IMR-90 (cell line): ENCODE measurements around the gene EML6.

Experiments used
- FOS ChIP-seq: fragments of 150-350 bp; IDR thresholded peaks from 2 replicates; pipeline ENCODE4 v1.6.1; 2016; ENCODE audit warnings: low read depth, low read length
- MAZ ChIP-seq: IDR thresholded peaks from 2 replicates; pipeline ENCODE4 v1.6.1; 2012; ENCODE audit warnings: low read depth, mild to moderate bottlenecking, low read length, improper control_type of control experiment, moderate library complexity, borderline replicate concordance
- MXI1 ChIP-seq: IDR thresholded peaks from 2 replicates; pipeline ENCODE4 v1.6.1; 2012; ENCODE audit warnings: low read depth, mild to moderate bottlenecking, low read length, moderate library complexity, borderline replicate concordance
- NFE2L2 ChIP-seq: fragments of 150-350 bp; IDR thresholded peaks from 2 replicates; pipeline ENCODE4 v1.6.1; 2016; ENCODE audit warnings: low read depth, mild to moderate bottlenecking, low read length
- POLR2A ChIP-seq: IDR thresholded peaks from 2 replicates; pipeline ENCODE4 v1.6.1; 2012; ENCODE audit warnings: mild to moderate bottlenecking, low read depth, low read length
- TF ChIP-seq, protein P1 (sequence below): conservative IDR thresholded peaks from 2 replicates; pipeline ENCODE4 v1.5.1; 2012; ENCODE audit warnings: mild to moderate bottlenecking, low read depth, low read length, improper control_type of control experiment

DNA sequence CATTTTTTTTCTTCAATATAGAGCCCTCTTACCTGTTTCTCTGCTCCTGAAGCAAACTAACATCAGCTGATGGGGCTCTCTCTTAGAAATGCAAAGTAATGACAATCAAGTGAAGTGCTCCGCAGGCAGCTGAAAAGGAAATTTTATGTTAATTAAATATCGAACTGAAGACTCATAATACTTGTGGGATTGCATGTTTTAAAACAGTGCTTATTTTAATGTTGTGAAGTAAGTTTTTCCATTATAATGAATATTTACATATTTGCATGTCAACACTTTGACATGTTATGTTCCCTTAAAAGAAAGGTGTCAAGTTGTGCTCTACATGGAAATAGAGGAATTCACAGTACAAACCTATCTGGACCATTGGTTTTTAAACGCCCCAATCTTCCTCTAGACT lies 97.1 kb downstream of the EML6 start:
- TF ChIP-seq POLR2A (no peak), MXI1 (no peak), MAZ (no peak), FOS (no peak), NFE2L2 (no peak)
- TF ChIP-seq, protein P1, sequence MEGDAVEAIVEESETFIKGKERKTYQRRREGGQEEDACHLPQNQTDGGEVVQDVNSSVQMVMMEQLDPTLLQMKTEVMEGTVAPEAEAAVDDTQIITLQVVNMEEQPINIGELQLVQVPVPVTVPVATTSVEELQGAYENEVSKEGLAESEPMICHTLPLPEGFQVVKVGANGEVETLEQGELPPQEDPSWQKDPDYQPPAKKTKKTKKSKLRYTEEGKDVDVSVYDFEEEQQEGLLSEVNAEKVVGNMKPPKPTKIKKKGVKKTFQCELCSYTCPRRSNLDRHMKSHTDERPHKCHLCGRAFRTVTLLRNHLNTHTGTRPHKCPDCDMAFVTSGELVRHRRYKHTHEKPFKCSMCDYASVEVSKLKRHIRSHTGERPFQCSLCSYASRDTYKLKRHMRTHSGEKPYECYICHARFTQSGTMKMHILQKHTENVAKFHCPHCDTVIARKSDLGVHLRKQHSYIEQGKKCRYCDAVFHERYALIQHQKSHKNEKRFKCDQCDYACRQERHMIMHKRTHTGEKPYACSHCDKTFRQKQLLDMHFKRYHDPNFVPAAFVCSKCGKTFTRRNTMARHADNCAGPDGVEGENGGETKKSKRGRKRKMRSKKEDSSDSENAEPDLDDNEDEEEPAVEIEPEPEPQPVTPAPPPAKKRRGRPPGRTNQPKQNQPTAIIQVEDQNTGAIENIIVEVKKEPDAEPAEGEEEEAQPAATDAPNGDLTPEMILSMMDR: no peak
